Hepatocyte (in vitro differentiated cells): ENCODE results near the gene SRP14.

Source experiments
- EZH2 ChIP-seq: fragments of 200-600 bp; sonication (generic); IDR thresholded peaks from 2 replicates; pipeline ENCODE4 v1.6.1; 2016; ENCODE audit warnings: antibody characterized with exemption, mild to moderate bottlenecking, borderline replicate concordance
- TF ChIP-seq, protein P1 (sequence below): fragments of 200-600 bp; sonication (generic); IDR thresholded peaks from 2 replicates; pipeline ENCODE4 v1.5.1; 2016; ENCODE audit warnings: antibody characterized with exemption, mild to moderate bottlenecking; ENCODE audit not compliant: poor library complexity

GRCh38 chr15:40053079-40053830 is 14.3 kb upstream of the SRP14 start:
- no peak for TF ChIP-seq EZH2
- TF ChIP-seq, protein P1, sequence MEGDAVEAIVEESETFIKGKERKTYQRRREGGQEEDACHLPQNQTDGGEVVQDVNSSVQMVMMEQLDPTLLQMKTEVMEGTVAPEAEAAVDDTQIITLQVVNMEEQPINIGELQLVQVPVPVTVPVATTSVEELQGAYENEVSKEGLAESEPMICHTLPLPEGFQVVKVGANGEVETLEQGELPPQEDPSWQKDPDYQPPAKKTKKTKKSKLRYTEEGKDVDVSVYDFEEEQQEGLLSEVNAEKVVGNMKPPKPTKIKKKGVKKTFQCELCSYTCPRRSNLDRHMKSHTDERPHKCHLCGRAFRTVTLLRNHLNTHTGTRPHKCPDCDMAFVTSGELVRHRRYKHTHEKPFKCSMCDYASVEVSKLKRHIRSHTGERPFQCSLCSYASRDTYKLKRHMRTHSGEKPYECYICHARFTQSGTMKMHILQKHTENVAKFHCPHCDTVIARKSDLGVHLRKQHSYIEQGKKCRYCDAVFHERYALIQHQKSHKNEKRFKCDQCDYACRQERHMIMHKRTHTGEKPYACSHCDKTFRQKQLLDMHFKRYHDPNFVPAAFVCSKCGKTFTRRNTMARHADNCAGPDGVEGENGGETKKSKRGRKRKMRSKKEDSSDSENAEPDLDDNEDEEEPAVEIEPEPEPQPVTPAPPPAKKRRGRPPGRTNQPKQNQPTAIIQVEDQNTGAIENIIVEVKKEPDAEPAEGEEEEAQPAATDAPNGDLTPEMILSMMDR = peak; percentile 18
